WTC11 (cell line): ENCODE measurements around the gene DGKG. TPM values are rescaled to one million over a fixed set of nuclear protein-coding genes. Genes with fewer than 3 reads are reported as not detected.

ENCODE experiments used
- ATAC-seq: fragments of 200-7000 bp; cut with Tn5 transposase; 2 replicates; pipeline ENCODE4 v1.10.0; 2021; ENCODE audit warnings: mild to moderate bottlenecking, moderate library complexity
- CTCF ChIA-PET: fragments of 300-600 bp; sonication (Branson Sonifier 250); formaldehyde crosslinking; loops from one replicate; lab custom pipeline; 2021; ENCODE audit warnings: antibody characterized with exemption; lab: Charles Lee
- POLR2A ChIA-PET: fragments of 350-600 bp; sonication (Branson Sonifier 250); formaldehyde crosslinking; loops from one replicate; lab custom pipeline; 2021; ENCODE audit warnings: antibody characterized with exemption; lab: Charles Lee
- DNase-seq: peaks from one replicate; pipeline ENCODE4 v3.0.0; 2021; ENCODE audit warnings: low spot score
- H3K27ac Mint-ChIP-seq: 2 replicates; pipeline ENCODE4 v1.8.0; 2021; ENCODE audit warnings: mixed read lengths
- H3K27me3 Mint-ChIP-seq: 2 replicates; pipeline ENCODE4 v1.8.0; 2021; ENCODE audit warnings: low read depth, mild to moderate bottlenecking, moderate library complexity, mixed read lengths
- H3K36me3 Mint-ChIP-seq: 2 replicates; pipeline ENCODE4 v1.8.0; 2021; ENCODE audit warnings: mixed read lengths
- H3K4me1 Mint-ChIP-seq: 2 replicates; pipeline ENCODE4 v1.8.0; 2022; ENCODE audit warnings: mixed read lengths
- H3K4me3 Mint-ChIP-seq: 2 replicates; pipeline ENCODE4 v1.8.0; 2021; ENCODE audit warnings: mild to moderate bottlenecking, moderate library complexity, mixed read lengths
- H3K9me3 Mint-ChIP-seq: 2 replicates; pipeline ENCODE4 v1.8.0; 2021; ENCODE audit warnings: mixed read lengths
- ATF1 ChIP-seq: sonication (generic); formaldehyde crosslinking; IDR thresholded peaks from 2 replicates; pipeline ENCODE4 v1.8.1; 2023; ENCODE audit warnings: mild to moderate bottlenecking, moderate library complexity, missing genetic modification reagents
- ATF2 ChIP-seq: sonication (generic); formaldehyde crosslinking; IDR thresholded peaks from 2 replicates; pipeline ENCODE4 v1.8.1; 2022; ENCODE audit warnings: low read depth, missing genetic modification reagents, borderline replicate concordance
- ETV6 ChIP-seq: sonication (generic); formaldehyde crosslinking; IDR thresholded peaks from 2 replicates; pipeline ENCODE4 v1.8.1; 2022; ENCODE audit warnings: mild to moderate bottlenecking, missing genetic modification reagents
- FOXK1 ChIP-seq: sonication (generic); formaldehyde crosslinking; IDR thresholded peaks from 2 replicates; pipeline ENCODE4 v1.8.0; 2022; ENCODE audit warnings: mild to moderate bottlenecking, moderate library complexity, missing genetic modification reagents
- HMGA2 ChIP-seq: fragments of 250-450 bp; sonication (Bioruptor Pico); IDR thresholded peaks from 2 replicates; pipeline ENCODE4 v1.4.0; 2021; ENCODE audit warnings: mild to moderate bottlenecking, moderate library complexity
- JAZF1 ChIP-seq: fragments of 250-450 bp; sonication (Bioruptor Pico); IDR thresholded peaks from 2 replicates; pipeline ENCODE4 v1.9.0; 2021; ENCODE audit warnings: moderate library complexity, mild to moderate bottlenecking, inconsistent platforms
- MAX ChIP-seq: sonication (generic); formaldehyde crosslinking; IDR thresholded peaks from 2 replicates; pipeline ENCODE4 v1.8.0; 2022; ENCODE audit warnings: mild to moderate bottlenecking, missing genetic modification reagents
- NFATC4 ChIP-seq: fragments of 250-450 bp; sonication (Bioruptor Pico); IDR thresholded peaks from 2 replicates; pipeline ENCODE4 v1.9.0; 2021; ENCODE audit warnings: mild to moderate bottlenecking
- NFYB ChIP-seq: sonication (generic); formaldehyde crosslinking; conservative IDR thresholded peaks from 2 replicates; pipeline ENCODE4 v1.8.0; 2022; ENCODE audit warnings: low read depth, missing genetic modification reagents
- NR3C1 ChIP-seq: sonication (generic); formaldehyde crosslinking; conservative IDR thresholded peaks from 2 replicates; pipeline ENCODE4 v1.8.1; 2023; ENCODE audit warnings: low read depth, mild to moderate bottlenecking, missing genetic modification reagents
- OVOL2 ChIP-seq: fragments of 250-450 bp; sonication (Bioruptor Pico); IDR thresholded peaks from 2 replicates; pipeline ENCODE4 v1.9.0; 2021; ENCODE audit warnings: mild to moderate bottlenecking, borderline replicate concordance
- PREB ChIP-seq: sonication (generic); formaldehyde crosslinking; IDR thresholded peaks from 2 replicates; pipeline ENCODE4 v1.8.1; 2022; ENCODE audit warnings: mild to moderate bottlenecking, missing genetic modification reagents, moderate library complexity, borderline replicate concordance
- RELA ChIP-seq: sonication (generic); formaldehyde crosslinking; IDR thresholded peaks from 2 replicates; pipeline ENCODE4 v1.8.1; 2022; ENCODE audit warnings: missing genetic modification reagents, mild to moderate bottlenecking, borderline replicate concordance
- RORB ChIP-seq: fragments of 250-450 bp; sonication (Bioruptor Pico); IDR thresholded peaks from 2 replicates; pipeline ENCODE4 v1.9.0; 2021; ENCODE audit warnings: mild to moderate bottlenecking
- USF1 ChIP-seq: sonication (generic); formaldehyde crosslinking; IDR thresholded peaks from 2 replicates; pipeline ENCODE4 v1.8.0; 2022; ENCODE audit warnings: mild to moderate bottlenecking, missing genetic modification reagents
- ZBTB21 ChIP-seq: sonication (generic); formaldehyde crosslinking; IDR thresholded peaks from 2 replicates; pipeline ENCODE4 v1.8.1; 2023; ENCODE audit warnings: mild to moderate bottlenecking, missing genetic modification reagents, borderline replicate concordance
- ZBTB43 ChIP-seq: sonication (generic); formaldehyde crosslinking; IDR thresholded peaks from 2 replicates; pipeline ENCODE4 v1.8.1; 2023; ENCODE audit warnings: mild to moderate bottlenecking, missing genetic modification reagents
- ZNF219 ChIP-seq: sonication (generic); formaldehyde crosslinking; IDR thresholded peaks from 2 replicates; pipeline ENCODE4 v1.8.0; 2023; ENCODE audit warnings: missing genetic modification reagents, mild to moderate bottlenecking, borderline replicate concordance
- ZNF512 ChIP-seq: sonication (generic); formaldehyde crosslinking; IDR thresholded peaks from 2 replicates; pipeline ENCODE4 v1.8.1; 2022; ENCODE audit warnings: missing genetic modification reagents, borderline replicate concordance
- ZNF532 ChIP-seq: fragments of 250-450 bp; sonication (Bioruptor Pico); IDR thresholded peaks from 2 replicates; pipeline ENCODE4 v1.9.0; 2021; ENCODE audit warnings: mild to moderate bottlenecking, borderline replicate concordance
- total RNA-seq: library from RNA; stranded (reverse); gene quantifications from 3 replicates; pipeline ENCODE4 v1.2.3, GENCODE V29; 2021

DGKG gene
- total RNA-seq, 1 experiment from 2014 or later, result 0.92 TPM

- CTCF ChIA-PET, result interaction anchor here (1.5 to 1.8 kb wide), 2 partner anchors 225 to 372 kb away, joined by 4 to 5 read pairs; no protein-coding TSS in a partner anchor
- H3K27me3 Mint-ChIP-seq, result no peaks in the 10 kb centered on the region
- H3K36me3 Mint-ChIP-seq, result no peaks in the 10 kb centered on the region
- POLR2A ChIA-PET, result no interaction called here
- ATAC-seq, result no peak
- H3K4me1 Mint-ChIP-seq, result peaks cover 8% of the 10 kb centered on the region
- no peak for DNase-seq
- no peak overlapping the region for H3K4me3 Mint-ChIP-seq
- no peak for TF ChIP-seq OVOL2
- no peak for TF ChIP-seq NFATC4 (CRISPR knock-in tag)
- TF ChIP-seq RORB (CRISPR knock-in tag), result no peak
- TF ChIP-seq PREB (CRISPR knock-in tag), result no peak
- TF ChIP-seq, all 79 proteins: peak for 0
- Mint-ChIP-seq H3K9me3 (no peaks in the 10 kb centered on the region), H3K27ac (no peak overlapping the region)
Observed at GRCh38 chr3:186315581-186316354, 46.3 kb downstream of the DGKG start.

GRCh38 chr3:186314896-186315295, 47.1 kb downstream of the DGKG start:
- no peak for TF ChIP-seq ZNF219 (CRISPR knock-in tag)
- TF ChIP-seq NFATC4 (CRISPR knock-in tag), result no peak
- no peak for TF ChIP-seq OVOL2
- no peak for TF ChIP-seq ZBTB21 (CRISPR knock-in tag)
- no peak for TF ChIP-seq ZNF512 (CRISPR knock-in tag)
- no peak for TF ChIP-seq USF1 (CRISPR knock-in tag)
- no peak for TF ChIP-seq PREB (CRISPR knock-in tag)
- TF ChIP-seq RELA (CRISPR knock-in tag), result no peak
- no peak for TF ChIP-seq ATF2 (CRISPR knock-in tag)
- TF ChIP-seq FOXK1 (CRISPR knock-in tag), result no peak
- no peak for TF ChIP-seq MAX
- TF ChIP-seq ZBTB43 (CRISPR knock-in tag), result no peak
- TF ChIP-seq JAZF1 (CRISPR knock-in tag), result no peak
- TF ChIP-seq ETV6 (CRISPR knock-in tag), result no peak
- TF ChIP-seq ATF1, result no peak
- TF ChIP-seq NFYB (CRISPR knock-in tag), result no peak
- no peak for TF ChIP-seq ZNF532 (CRISPR knock-in tag)
- no peak for TF ChIP-seq NR3C1 (CRISPR knock-in tag)
- no peak for TF ChIP-seq HMGA2
- ChIA-PET POLR2A (no interaction called here), CTCF (interaction anchor here (1.5 to 1.8 kb wide), 2 partner anchors 226 to 371 kb away, joined by 4 to 5 read pairs; no protein-coding TSS in a partner anchor)
- no peaks in the 10 kb centered on the region for H3K9me3 Mint-ChIP-seq
- H3K27ac Mint-ChIP-seq, result no peak overlapping the region
- no peaks in the 10 kb centered on the region for H3K27me3 Mint-ChIP-seq
- H3K4me1 Mint-ChIP-seq, result peaks cover 8% of the 10 kb centered on the region
- ATAC-seq (no peak), DNase-seq (no peak)
- no peak overlapping the region for H3K4me3 Mint-ChIP-seq
- no peaks in the 10 kb centered on the region for H3K36me3 Mint-ChIP-seq
